IMR-90 (cell line): ENCODE data around the gene COPS2. TPM values are rescaled to one million over a fixed set of nuclear protein-coding genes. Genes with fewer than 3 reads are reported as not detected.

Experiments used
- ATAC-seq: fragments of 200-7000 bp; cut with Tn5 transposase; 2 replicates; pipeline ENCODE4 v1.9.1; 2020; ENCODE audit warnings: low read depth, mild to moderate bottlenecking, moderate library complexity
- BruUV-seq: library from RNA; stranded (reverse); fragments of 400-500 nt; replicated peaks from 2 replicates; lab custom pipeline; 2021; lab: Mats Ljungman, UMichigan
- CTCF ChIA-PET: fragments of 300-600 bp; formaldehyde crosslinking; extraction: SDS; loops from one replicate; lab custom pipeline; 2021; ENCODE audit warnings: antibody characterized with exemption; lab: Yijun Ruan, JAX
- POLR2A ChIA-PET: fragments of 300-600 bp; sonication (Branson Sonifier 250); formaldehyde crosslinking; loops from one replicate; lab custom pipeline; 2022; ENCODE audit warnings: antibody characterized with exemption; ENCODE audit not compliant: unreplicated experiment; lab: Charles Lee
- DNase-seq: peaks from one replicate; pipeline ENCODE4 v3.0.0; 2013
- H2AFZ ChIP-seq: replicated peaks from 2 replicates; pipeline ENCODE3; 2013; ENCODE audit warnings: low read length, mild to moderate bottlenecking; ENCODE audit not compliant: poor library complexity
- H2AK5ac ChIP-seq: 2 replicates; pipeline ENCODE4 v1.6.1; 2013; ENCODE audit warnings: low read depth, low read length, inconsistent platforms
- H2AK9ac ChIP-seq: replicated peaks from 2 replicates; pipeline ENCODE3; 2013; ENCODE audit warnings: mild to moderate bottlenecking, low read depth, low read length, moderate library complexity; ENCODE audit not compliant: poor library complexity
- H2BK120ac ChIP-seq: 2 replicates; pipeline ENCODE4 v1.6.1; 2013; ENCODE audit warnings: low read depth, low read length, inconsistent platforms
- H2BK15ac ChIP-seq: 3 replicates; pipeline ENCODE4 v1.6.1; 2013; ENCODE audit warnings: low read depth, low read length, inconsistent platforms
- H2BK20ac ChIP-seq: 2 replicates; pipeline ENCODE4 v1.6.1; 2013; ENCODE audit warnings: low read depth, mild to moderate bottlenecking, inconsistent platforms, low read length, moderate library complexity
- H2BK5ac ChIP-seq: 2 replicates; pipeline ENCODE4 v1.6.1; 2013; ENCODE audit warnings: mild to moderate bottlenecking, low read depth, low read length, inconsistent platforms; ENCODE audit not compliant: poor library complexity, severe bottlenecking
- H3K14ac ChIP-seq: replicated peaks from 2 replicates; pipeline ENCODE4 v1.6.1; 2013; ENCODE audit warnings: low read depth, low read length, inconsistent platforms
- H3K18ac ChIP-seq: 2 replicates; pipeline ENCODE4 v1.6.1; 2013; ENCODE audit warnings: low read depth, low read length, control low read depth
- H3K23ac ChIP-seq: 2 replicates; pipeline ENCODE4 v1.6.1; 2013; ENCODE audit warnings: low read depth, low read length, inconsistent platforms
- H3K27ac ChIP-seq: 2 replicates; pipeline ENCODE4 v1.5.1; 2013; ENCODE audit warnings: mild to moderate bottlenecking, control low read depth, low read length; ENCODE audit not compliant: insufficient read depth
- H3K27me3 ChIP-seq: 2 replicates; pipeline ENCODE4 v1.6.1; 2013; ENCODE audit warnings: low read length; ENCODE audit not compliant: control insufficient read depth, insufficient read depth
- H3K36me3 ChIP-seq: 2 replicates; pipeline ENCODE4 v1.6.1; 2013; ENCODE audit warnings: low read length, mixed read lengths; ENCODE audit not compliant: control insufficient read depth, insufficient read depth
- H3K4ac ChIP-seq: 2 replicates; pipeline ENCODE4 v1.6.1; 2013; ENCODE audit warnings: low read depth, low read length, inconsistent platforms
- H3K4me1 ChIP-seq: 2 replicates; pipeline ENCODE4 v1.6.1; 2013; ENCODE audit warnings: low read length, mixed read lengths; ENCODE audit not compliant: control insufficient read depth, insufficient read depth
- H3K4me2 ChIP-seq: 2 replicates; pipeline ENCODE4 v1.6.1; 2013; ENCODE audit warnings: low read depth, mild to moderate bottlenecking, control low read depth, low read length, moderate library complexity
- H3K4me3 ChIP-seq: 2 replicates; pipeline ENCODE4 v1.5.1; 2013; ENCODE audit warnings: low read depth, mild to moderate bottlenecking, control low read depth, low read length, moderate library complexity; ENCODE audit not compliant: insufficient read depth
- H3K56ac ChIP-seq: 2 replicates; pipeline ENCODE4 v1.6.1; 2013; ENCODE audit warnings: low read length, inconsistent platforms; ENCODE audit not compliant: insufficient read depth; ENCODE audit errors: extremely low read depth
- H3K79me1 ChIP-seq, 2 experiments: 2 replicates each; pipeline ENCODE4 v1.6.1; 2013; ENCODE audit warnings: low read length in 2 of 2, inconsistent platforms in 1 of 2, low read depth in 1 of 2
- H3K9ac ChIP-seq: 2 replicates; pipeline ENCODE4 v1.6.1; 2013; ENCODE audit warnings: low read depth, low read length, control low read depth
- H3K9me1 ChIP-seq: 2 replicates; pipeline ENCODE4 v1.6.1; 2013; ENCODE audit warnings: low read length, inconsistent platforms; ENCODE audit not compliant: insufficient read depth
- H3K9me3 ChIP-seq: 2 replicates; pipeline ENCODE4 v1.6.1; 2013; ENCODE audit warnings: low read length; ENCODE audit not compliant: control insufficient read depth, insufficient read depth
- H4K20me1 ChIP-seq: 2 replicates; pipeline ENCODE4 v1.6.1; 2013; ENCODE audit warnings: low read length, inconsistent platforms; ENCODE audit not compliant: insufficient read depth
- H4K5ac ChIP-seq: 2 replicates; pipeline ENCODE4 v1.6.1; 2013; ENCODE audit warnings: mild to moderate bottlenecking, low read depth, low read length, control low read depth
- H4K8ac ChIP-seq, 2 experiments: 2 replicates each; pipeline ENCODE4 v1.6.1; 2013; ENCODE audit warnings: low read depth in 2 of 2, low read length in 2 of 2, control low read depth in 1 of 2, inconsistent platforms in 1 of 2
- H4K91ac ChIP-seq: 2 replicates; pipeline ENCODE4 v1.6.1; 2013; ENCODE audit warnings: low read depth, low read length, inconsistent platforms; ENCODE audit not compliant: insufficient read depth
- CHD1 ChIP-seq: IDR thresholded peaks from 2 replicates; pipeline ENCODE4 v1.6.1; 2012; ENCODE audit warnings: low read depth, low read length, improper control_type of control experiment
- MAFK ChIP-seq: IDR thresholded peaks from 2 replicates; pipeline ENCODE4 v1.6.1; 2012; ENCODE audit warnings: low read depth, low read length, improper control_type of control experiment
- NFE2L2 ChIP-seq: fragments of 150-350 bp; IDR thresholded peaks from 2 replicates; pipeline ENCODE4 v1.6.1; 2016; ENCODE audit warnings: low read depth, mild to moderate bottlenecking, low read length
- POLR2A ChIP-seq: IDR thresholded peaks from 2 replicates; pipeline ENCODE4 v1.6.1; 2012; ENCODE audit warnings: mild to moderate bottlenecking, low read depth, low read length
- RAD21 ChIP-seq: IDR thresholded peaks from 2 replicates; pipeline ENCODE4 v1.6.1; 2012; ENCODE audit warnings: low read length, improper control_type of control experiment
- RCOR1 ChIP-seq: IDR thresholded peaks from 2 replicates; pipeline ENCODE4 v1.6.1; 2012; ENCODE audit warnings: mild to moderate bottlenecking, low read length, improper control_type of control experiment; ENCODE audit not compliant: insufficient replicate concordance
- WGBS, 2 experiments: methylation state at CpG; one replicate each; pipeline versions ENCODE4 v1.1.5 to v1.1.7; 2013; ENCODE audit warnings: missing lambda C conversion rate in 2 of 2; ENCODE audit not compliant: insufficient read length in 1 of 2; ENCODE audit errors: extremely low coverage in 2 of 2; 5-methylcytosine and 5-hydroxymethylcytosine counted together
- dilution Hi-C: fragments of 300-500 bp; cut with HindIII; formaldehyde crosslinking; loops from one replicate; pipeline ENCODE4 v1.14.3; 2018; ENCODE audit warnings: low sequenced_read_pairs; ENCODE audit not compliant: unreplicated experiment
- in situ Hi-C: fragments of 300-500 bp; cut with MboI; formaldehyde crosslinking; loops from 3 replicates; pipeline ENCODE4 v1.14.3; 2019; ENCODE audit warnings: low sequenced_read_pairs, inconsistent platforms, mixed read lengths
- intact Hi-C: fragments of 100-400 bp; cut with micrococcal nuclease; formaldehyde crosslinking; loops from 2 replicates; pipeline ENCODE4 v1.10.0; 2022
- polyA plus RNA-seq, 3 experiments: library from polyadenylated mRNA; depleted of rRNA; stranded (reverse); fragments of >200 nt; gene quantifications; 2 replicates each; pipeline ENCODE4 v1.2.3, GENCODE V29; 2012; ENCODE audit warnings: low replicate concordance in 1 of 3
- total RNA-seq: library from RNA; depleted of rRNA; stranded (reverse); fragments of >200 nt; gene quantifications from 2 replicates; pipeline ENCODE4 v1.2.3, GENCODE V29; 2012
- TF ChIP-seq, protein P1 (sequence below): fragments of 150-350 bp; IDR thresholded peaks from 2 replicates; pipeline ENCODE4 v1.6.1; 2016; ENCODE audit warnings: low read depth, mild to moderate bottlenecking, low read length, moderate library complexity, borderline replicate concordance

COPS2 gene
- total and polyA plus RNA-seq, 2 of the 4 experiments (the other 2 are of a cell fraction), result 54.6 to 75.6 TPM

DNA sequence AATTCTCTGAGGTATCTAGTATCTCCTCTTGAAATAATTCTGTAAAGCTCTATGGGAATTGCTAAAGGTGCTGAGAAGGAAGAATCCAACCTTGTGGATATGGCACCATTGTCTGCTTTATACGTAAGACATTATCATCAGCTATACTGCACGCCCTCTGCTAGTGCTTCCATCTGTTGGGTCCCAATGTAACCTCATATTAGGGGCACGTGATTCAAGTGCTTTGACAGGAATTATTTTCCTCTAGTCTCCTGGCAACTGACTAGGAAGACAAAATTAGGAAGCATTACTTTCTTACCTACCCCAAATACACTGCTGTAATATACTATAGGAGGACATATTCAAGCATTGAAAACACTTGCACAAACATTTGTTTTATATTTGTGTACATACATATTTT, 24.0 kb downstream of the COPS2 start:
- Histone ChIP-seq H2BK5ac (no peak overlapping the region), H3K4ac (no peak overlapping the region), H2AFZ (no peak overlapping the region), H2BK15ac (no peak overlapping the region), H3K27me3 (no peaks in the 10 kb centered on the region), H3K27ac (no peak overlapping the region), H3K4me3 (no peak overlapping the region), H3K4me2 (no peak overlapping the region), H3K36me3 (peaks cover 30% of the 10 kb centered on the region), H3K14ac (no peak overlapping the region), H2BK20ac (no peak overlapping the region), H2AK9ac (no peak overlapping the region), H3K79me1 (peaks cover 18% of the 10 kb centered on the region in 2 experiments), H3K4me1 (peaks cover 4% of the 10 kb centered on the region; the same call in 1 of the 2 replicates), H2BK120ac (no peak overlapping the region), H4K91ac (no peak overlapping the region), H3K9me1 (no peaks in the 10 kb centered on the region), H3K9me3 (no peaks in the 10 kb centered on the region), H3K23ac (no peak overlapping the region), H2AK5ac (no peak overlapping the region), H3K18ac (no peak overlapping the region), H4K5ac (no peak overlapping the region), H4K8ac (no peak overlapping the region), H3K9ac (no peak overlapping the region), H3K56ac (no peak overlapping the region), H4K20me1 (no peaks in the 10 kb centered on the region)
- DNase-seq (no peak), ATAC-seq (no peak)
- BruUV-seq, result no TSS peak
- CTCF ChIA-PET, result no interaction called here
- intact Hi-C loops, result no loop called here
- no CpG with 5 or more reads among the region's 3 CpGs for WGBS, 2 experiments
- POLR2A ChIA-PET, result no interaction called here
- no peak for TF ChIP-seq RCOR1
- no peak for TF ChIP-seq CHD1
- no peak for TF ChIP-seq MAFK
- TF ChIP-seq NFE2L2, result no peak
- TF ChIP-seq RAD21, result no peak
- TF ChIP-seq POLR2A, result no peak
- TF ChIP-seq, protein P1, sequence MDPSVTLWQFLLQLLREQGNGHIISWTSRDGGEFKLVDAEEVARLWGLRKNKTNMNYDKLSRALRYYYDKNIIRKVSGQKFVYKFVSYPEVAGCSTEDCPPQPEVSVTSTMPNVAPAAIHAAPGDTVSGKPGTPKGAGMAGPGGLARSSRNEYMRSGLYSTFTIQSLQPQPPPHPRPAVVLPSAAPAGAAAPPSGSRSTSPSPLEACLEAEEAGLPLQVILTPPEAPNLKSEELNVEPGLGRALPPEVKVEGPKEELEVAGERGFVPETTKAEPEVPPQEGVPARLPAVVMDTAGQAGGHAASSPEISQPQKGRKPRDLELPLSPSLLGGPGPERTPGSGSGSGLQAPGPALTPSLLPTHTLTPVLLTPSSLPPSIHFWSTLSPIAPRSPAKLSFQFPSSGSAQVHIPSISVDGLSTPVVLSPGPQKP, result no peak
- dilution Hi-C loops, result no loop called here
- in situ Hi-C loops, result no loop called here
